HG03095 (cell line): ENCODE measurements around the gene ST6GALNAC4.
"Not testable (repeated sequence)": the region's sequence is repeated elsewhere in the genome, so short reads cannot be mapped to it uniquely, and the experiment has no call there.

Source experiments
- ATAC-seq: cut with Tn5 transposase; IDR thresholded peaks from one replicate; pipeline ENCODE4 v1.9.1; 2021; ENCODE audit warnings: moderate library complexity; ENCODE audit not compliant: unreplicated experiment

Gene ST6GALNAC4

DNA sequence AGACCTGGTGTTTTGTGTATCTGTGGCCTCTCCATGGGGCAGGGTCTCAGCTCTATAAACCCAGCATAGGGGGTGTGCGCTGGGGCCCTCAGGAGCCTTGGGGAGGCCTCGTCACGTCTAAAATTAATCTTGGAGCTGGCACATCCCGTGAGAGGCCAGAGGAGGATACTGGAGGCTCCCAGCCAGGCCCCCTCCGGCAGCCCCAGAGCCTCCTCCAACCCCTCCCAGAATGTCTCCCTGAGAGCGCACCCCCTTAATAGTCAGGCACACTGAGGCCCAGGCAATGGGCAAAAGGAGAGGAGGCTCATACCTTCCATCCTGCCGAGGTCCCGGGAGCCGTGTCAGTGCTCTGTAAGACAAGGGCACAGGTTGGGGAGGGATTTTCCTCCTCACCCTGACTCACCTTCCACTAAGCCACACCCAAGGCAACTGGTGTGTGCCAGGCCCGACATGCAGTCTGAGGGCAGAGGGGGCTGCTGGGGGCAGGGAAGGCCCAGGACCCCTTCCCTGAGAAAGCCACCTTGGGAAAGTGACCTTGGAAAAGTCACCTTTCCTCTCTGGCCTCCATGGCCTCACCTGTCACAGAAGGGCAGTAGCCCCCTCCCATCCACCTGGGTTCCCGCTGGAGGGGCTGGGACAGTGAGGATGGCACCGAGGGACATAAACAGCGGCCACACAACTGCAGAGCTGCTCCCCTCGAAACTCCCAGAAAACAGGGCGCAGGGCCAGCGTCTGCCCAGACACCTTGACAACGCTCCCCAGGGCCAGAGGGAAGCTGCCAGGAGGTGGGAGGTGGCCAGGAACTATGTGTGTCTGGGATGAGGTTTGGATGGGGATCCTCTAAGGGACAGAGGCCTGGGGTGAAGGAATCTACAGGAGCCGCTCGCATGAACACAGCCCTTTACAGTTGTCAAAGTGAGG is 42.3 kb downstream of the ST6GALNAC4 start:
- no peak for ATAC-seq

- ATAC-seq = no peak
These were observed 43.0 kb downstream of the ST6GALNAC4 start for GRCh38 chr9:127873886-127874285.

DNA sequence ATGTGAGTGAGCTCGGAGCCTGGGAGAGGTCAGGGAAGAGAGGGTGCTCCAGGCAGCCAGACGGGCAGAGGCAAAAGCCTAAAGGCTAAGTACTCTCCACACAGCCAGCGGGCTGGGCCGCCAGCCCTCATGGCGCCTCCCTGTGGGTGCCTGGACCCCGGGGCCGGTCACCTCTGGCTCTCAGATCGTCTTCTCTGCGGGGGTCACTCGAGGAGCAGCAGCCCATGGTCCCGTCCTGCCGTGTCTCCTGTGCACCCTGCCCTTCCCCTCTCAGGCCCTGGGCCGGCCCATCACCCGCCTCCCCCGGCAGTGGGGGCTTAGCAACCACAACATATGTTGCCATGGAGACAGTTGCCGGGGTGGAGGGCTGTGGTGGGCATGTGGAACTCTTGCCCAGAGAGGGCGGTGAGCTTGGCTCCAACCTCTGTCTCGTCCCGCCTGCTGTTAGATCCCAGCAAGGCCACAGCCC is 43.6 kb downstream of the ST6GALNAC4 start:
- ATAC-seq = no peak

DNA sequence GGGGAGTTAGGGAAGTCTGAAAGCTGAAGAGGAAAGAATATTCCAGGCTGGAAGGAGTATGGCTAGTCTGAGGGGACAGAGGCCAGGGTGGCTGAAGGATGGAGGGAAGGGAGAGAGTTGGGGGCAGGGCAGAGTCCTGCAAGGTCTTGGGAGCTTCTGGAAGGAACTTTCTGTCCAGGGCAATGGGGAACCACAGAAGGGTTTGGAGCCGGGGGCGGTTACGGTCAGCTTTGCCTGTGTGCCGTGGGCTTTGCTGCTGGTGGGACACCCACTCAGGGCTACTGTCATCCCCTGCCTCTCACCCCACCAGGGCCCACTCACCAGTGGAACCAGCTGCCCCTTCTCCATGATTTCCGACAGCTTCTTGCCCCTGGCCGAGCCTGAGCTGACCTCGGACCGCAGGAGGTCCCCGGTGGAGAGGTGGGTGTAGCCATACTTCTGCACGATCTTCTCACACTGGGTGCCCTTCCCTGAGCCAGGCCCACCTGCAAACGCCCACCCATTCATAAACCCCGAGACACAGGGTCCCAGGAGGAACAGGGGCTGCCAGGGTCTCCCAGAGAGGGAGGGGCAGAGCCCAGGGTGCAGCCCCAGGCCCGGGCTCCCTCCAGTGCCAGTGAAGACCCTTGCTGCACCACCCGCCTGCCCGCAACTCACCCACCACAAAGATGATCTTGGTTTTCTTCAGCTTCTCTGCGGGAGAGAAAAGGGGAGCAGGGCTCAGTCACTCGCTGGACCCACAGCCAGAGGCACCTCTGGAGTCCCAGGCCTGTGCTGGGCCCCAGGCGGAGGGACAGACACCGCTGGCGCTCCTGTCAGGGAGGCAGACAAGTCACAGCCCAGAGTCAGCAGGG is 44.2 kb downstream of the ST6GALNAC4 start:
- no peak for ATAC-seq

GRCh38 chr9:127871531-127871930 is 45.3 kb downstream of the ST6GALNAC4 start:
- no peak for ATAC-seq

GRCh38 chr9:127870887-127871286 is 46.0 kb downstream of the ST6GALNAC4 start:
- no peak for ATAC-seq

DNA sequence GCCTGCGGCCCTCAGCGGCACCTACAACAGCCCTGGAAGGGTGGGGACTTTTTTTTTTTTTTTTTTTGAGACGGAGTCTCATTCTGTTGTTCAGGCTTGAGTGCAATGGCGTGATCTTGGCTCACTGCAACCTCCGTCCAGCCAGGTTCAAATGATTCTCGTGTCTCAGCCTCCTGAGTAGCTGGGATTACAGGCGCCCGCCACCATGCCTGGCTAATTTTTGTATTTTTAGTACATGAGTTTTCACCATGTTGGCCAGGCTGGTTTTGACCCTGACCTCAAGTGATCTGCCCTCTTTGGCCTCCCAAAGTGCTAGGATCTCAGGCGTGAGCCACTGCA is 46.7 kb downstream of the ST6GALNAC4 start:
- not testable (repeated sequence) for ATAC-seq

DNA sequence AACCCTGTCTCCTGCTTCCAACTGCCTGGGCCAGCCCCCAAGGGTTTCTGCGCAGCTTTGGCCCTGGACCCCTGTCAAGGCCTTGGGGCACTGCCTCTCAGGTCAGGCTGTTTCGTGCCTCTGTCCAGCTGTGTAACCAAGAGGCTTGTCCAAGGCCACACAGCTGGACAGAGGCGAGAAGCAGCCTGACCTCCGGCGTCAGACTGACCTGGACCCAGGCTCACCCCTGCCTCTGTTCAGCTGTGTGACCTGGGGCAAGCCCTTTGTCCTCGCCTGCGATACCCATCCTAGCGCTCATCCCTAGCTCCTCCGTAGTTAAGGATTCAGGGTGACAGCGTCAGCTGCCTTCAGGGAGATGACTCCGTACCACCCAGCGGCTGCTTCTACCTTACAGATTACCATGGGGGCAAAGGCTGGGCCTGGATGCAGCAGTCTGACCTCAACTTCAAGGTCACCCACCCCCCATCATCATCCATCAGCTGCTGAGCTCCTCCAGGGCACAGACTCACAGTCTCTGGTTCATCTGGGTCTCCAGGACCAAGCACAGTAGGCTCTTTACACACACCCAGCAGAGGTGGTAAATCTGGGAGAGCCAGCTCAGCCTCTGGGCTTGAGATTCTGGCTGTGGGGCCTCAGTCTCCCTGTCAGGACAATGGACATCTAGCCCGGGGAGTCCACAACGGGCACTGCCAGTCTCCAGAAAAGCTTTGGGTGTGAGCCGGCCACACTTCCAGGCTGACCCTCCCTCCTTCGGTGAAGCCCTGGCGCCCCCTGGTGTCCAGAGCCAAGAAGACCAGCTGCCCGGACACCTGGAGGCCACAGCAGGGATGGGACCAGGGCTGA is 47.3 kb downstream of the ST6GALNAC4 start:
- no peak for ATAC-seq

GRCh38 chr9:127868278-127868902 is 48.5 kb downstream of the ST6GALNAC4 start:
- no peak for ATAC-seq

DNA sequence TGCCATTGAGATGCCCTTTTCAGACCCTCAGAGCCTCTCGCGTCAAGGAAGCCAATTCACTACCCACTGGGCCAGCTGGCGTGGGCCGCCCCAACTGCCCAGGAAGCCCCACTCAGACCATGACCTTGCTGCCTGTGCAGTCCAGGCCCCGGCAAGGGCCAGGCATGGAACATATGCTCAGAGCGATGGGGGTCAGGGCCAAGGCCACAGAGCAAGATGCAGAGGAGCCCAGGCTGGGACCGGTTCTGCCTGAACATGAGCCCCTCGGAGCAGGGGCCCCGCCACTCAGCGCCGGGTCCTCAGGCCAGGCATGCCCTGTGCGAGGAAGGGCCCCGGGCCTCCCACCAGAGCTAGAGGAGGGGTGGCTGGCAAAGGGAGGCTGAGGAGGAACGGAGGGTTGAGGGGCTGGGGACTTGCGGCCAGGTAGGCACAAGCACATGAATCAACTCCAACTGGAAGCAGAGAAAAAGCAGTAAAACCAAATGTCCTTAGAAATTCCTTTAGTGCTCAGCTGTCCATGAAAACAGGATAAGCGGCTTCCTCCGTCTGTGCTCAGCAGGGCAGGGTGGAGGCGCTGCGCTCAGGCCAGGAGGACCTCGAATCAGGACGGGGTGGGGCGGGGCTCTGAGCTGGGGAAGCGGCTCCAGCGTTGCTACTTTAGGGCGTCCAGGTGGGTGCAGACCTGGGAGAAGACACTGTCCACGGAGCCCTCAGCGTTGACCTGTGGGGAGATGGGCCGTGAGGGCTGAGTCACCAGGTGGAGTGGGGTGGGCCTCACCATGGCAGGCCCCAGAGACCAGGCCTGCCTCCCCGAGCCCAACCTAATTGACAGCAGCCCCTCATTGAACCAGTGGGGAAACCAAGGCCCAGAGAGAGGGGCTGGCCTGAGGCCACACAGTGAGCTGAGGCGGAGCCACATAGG is 49.2 kb downstream of the ST6GALNAC4 start:
- no peak for ATAC-seq

DNA sequence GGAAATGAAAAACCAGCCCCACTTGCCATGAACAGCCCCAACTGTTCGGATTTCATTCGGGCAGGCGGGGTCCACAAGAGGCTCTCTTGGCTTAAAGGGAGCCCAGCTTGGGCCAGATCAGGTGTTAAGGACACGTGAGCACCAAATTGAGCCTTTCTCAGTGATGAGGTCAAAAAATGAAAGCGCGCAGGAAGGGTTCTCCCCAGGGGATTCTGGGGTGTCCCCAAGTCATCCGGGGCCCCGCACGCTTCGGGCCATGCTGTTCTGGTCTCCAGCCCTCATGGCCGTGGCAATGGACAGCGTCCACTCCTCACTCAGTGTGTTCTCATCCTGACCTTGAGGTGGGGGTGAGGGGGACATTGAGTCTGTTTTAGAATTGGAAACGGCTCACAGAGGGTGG is 50.3 kb downstream of the ST6GALNAC4 start:
- no peak for ATAC-seq

- no peak for ATAC-seq
These were observed 51.0 kb downstream of the ST6GALNAC4 start for GRCh38 chr9:127865645-127866464.

- no peak for ATAC-seq
These were observed 53.6 kb downstream of the ST6GALNAC4 start for GRCh38 chr9:127863191-127863621.

- ATAC-seq = no peak
These were observed 54.5 kb downstream of the ST6GALNAC4 start for GRCh38 chr9:127862075-127863011.

DNA sequence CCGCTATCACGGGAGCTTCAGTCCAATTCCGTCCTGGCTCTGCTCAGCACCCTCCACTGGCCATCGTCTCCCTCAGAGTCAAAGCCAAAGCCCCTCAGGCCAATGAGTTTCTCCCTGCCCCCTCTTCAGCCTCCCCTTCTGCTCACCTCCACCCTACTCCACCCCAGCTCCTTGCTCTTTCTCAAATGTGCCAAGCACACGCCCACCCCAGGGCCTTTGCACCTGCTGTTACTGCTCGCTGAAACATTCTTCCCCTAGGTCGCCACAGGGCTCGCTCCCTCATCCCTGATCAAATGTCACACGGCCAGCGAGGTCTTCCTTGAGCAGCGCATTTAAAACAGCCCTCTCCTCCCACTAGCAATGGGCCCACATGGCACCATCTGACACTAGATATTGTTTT is 56.1 kb downstream of the ST6GALNAC4 start:
- ATAC-seq = no peak

- ATAC-seq = no peak
These were observed 56.6 kb downstream of the ST6GALNAC4 start for GRCh38 chr9:127860260-127860659.

- ATAC-seq = no peak
These were observed 58.8 kb downstream of the ST6GALNAC4 start for GRCh38 chr9:127858041-127858512.
